HG03108 (cell line): ENCODE data around the gene GPC6.
"Not testable (repeated sequence)": the region's sequence is repeated elsewhere in the genome, so short reads cannot be mapped to it uniquely, and the experiment has no call there.

Experiments
- ATAC-seq: cut with Tn5 transposase; IDR thresholded peaks from one replicate; pipeline ENCODE4 v1.9.1; 2021; ENCODE audit warnings: moderate library complexity; ENCODE audit not compliant: unreplicated experiment

Gene GPC6

DNA sequence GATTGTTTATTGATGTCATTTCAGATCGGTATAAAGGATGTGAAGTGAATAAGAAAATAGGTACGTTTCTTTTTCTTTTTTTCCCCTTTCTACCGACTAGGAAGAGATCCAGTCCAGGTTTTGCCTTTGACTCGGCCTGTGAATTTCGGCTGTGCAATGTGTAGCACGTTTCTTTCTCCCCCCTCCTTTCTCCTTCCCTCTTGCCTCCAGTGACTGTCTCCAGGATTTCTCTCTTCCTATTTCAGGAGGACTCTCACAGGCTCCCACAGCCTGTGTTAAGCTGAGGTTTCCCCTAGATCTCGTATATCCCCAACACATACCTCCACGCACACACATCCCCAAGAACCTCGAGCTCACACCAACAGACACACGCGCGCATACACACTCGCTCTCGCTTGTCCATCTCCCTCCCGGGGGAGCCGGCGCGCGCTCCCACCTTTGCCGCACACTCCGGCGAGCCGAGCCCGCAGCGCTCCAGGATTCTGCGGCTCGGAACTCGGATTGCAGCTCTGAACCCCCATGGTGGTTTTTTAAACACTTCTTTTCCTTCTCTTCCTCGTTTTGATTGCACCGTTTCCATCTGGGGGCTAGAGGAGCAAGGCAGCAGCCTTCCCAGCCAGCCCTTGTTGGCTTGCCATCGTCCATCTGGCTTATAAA is at the start of gene GPC6:
GPC6 (plus strand) TSS at position 185 of the 657 bp plus-strand sequence.
- no peak for ATAC-seq

DNA sequence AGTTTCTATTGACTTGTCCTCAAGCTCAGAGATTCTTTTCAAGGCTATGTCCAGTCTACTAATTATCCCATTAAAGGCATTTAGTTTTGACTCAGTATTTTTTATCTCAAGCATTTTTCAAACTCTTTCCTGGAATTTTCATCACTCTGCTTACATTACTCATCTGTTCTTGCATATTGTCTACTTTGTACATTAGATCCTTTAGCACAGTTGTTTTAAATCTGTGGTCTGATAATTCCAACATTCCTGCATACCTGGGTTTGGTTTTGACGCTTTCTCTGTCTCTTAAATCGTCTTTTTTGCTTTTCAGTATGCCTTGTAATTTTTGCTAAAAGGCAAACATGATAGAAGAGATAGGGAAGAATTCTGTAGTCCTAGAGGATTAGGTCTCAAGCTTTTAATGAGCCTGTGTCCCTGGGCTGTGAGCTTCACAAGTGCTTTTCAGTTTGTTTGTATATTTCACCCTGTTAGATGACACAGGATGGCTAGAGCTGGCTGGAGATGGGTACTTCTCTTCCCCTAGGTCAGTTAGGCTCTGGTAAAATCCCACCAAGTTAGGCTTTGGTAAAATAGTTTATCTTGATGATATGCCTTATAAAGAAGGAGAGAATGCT is 46.1 kb upstream of the GPC6 start:
- no peak for ATAC-seq

DNA sequence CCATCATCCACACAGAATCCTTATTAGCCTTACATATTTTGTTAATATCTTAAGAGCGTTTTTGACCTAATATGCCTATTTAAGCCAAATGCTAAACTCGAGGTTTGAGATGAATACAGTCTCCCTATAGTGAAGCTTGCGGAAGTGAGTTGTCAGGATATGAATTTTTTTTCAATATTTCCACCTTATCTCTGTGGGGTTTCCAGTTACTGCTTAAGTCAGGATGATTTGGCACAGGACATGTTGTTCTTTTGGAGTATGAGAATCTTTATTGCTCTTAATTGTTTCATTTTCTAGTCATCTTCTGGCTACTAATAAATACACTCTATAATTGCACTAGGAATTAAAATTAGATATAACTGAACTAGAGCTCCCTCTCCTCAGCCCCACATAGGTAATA is 44.2 kb upstream of the GPC6 start:
- no peak for ATAC-seq

DNA sequence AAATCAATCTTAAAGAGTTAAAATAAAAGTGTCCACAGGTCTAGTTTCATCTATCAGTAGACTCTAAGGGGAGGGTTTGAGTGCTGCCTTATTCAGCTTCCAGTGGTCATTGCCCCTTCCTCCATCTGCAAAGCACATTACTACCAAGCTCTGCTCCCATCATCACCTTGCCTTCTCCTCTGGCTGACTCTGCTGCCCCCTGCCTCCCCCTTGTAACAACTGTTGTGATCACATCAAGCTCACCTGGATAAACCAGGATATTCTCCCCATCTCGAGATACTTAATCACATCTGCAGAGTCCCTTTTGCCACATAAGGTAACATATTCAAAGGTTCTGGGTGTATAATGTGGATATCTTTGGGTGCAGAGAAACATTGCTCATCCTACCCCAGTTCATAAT is 43.3 kb upstream of the GPC6 start:
- no peak for ATAC-seq

DNA sequence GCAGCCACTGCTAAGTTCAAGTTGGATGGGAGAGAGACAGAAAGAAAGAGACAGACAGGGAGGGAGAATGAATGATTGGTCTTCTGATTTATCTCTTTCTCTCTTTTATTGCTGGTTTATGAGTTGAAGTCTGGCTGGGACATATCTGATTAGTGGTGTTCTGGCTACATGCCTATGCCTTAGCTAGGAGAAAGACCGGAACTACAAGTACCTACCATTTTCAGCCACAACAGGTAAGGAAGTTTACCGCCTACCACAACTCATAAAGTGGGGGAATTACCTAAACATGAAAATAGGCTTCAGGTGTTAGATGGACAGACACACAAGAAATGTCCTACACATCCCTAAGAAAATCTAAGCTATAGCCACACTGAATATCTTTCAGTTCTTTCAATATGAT is 36.6 kb upstream of the GPC6 start:
- no peak for ATAC-seq

DNA sequence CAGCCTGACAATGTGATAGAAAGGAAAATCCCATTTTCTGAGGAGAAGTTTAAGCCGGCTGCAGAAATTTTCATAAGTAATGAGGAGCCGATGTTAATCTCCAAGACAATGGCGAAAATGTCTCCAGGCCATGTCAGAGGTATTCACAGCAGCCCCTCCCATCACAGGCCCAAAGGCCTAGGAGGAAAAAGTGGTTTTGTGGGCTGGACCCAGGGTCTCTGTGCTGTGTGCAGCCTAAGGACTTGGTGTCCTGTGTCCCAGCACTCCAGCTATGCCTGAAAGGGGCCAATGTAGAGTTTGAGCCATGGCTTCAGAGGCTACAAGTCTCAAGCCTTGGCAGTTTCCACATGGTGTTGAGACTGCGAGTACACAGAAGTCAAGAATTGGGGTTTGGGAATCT is 32.9 kb upstream of the GPC6 start:
- no peak for ATAC-seq

DNA sequence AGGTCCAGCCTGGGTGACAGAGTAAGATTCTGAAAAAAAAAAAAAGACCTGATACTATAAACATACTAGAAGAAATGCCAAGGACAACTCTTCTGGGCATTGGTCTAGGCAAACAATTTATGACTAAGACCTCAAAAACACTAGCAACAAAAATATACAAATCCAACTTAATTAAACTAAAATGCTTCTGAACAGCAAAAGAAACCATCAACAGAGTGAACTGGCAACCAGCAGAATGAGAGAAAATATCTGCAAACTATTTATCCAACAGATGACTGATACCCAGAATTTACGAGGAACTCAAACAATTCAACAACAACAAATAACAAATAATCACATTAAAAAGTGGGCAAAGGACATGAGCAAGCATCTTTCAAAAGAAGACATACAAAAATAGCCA is 26.8 kb upstream of the GPC6 start:
- no peak for ATAC-seq

DNA sequence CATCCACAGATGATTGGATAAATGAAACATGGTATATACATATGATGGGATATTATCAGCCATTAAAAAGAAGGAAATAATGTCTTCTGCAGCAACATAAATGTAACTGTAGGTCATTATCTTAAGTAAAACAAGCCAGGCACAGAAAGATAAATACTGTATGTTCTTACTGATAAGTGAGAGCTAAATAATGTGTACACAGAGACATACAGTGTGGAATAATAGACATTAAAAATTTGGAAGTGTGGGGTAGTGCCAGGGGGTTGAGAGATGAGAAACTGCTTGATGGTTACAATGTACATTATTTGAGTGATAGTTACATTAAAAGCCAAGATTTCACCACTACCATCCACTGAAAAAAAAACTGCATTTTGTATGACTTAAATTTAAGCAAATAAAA is 26.0 kb upstream of the GPC6 start:
- no peak for ATAC-seq

DNA sequence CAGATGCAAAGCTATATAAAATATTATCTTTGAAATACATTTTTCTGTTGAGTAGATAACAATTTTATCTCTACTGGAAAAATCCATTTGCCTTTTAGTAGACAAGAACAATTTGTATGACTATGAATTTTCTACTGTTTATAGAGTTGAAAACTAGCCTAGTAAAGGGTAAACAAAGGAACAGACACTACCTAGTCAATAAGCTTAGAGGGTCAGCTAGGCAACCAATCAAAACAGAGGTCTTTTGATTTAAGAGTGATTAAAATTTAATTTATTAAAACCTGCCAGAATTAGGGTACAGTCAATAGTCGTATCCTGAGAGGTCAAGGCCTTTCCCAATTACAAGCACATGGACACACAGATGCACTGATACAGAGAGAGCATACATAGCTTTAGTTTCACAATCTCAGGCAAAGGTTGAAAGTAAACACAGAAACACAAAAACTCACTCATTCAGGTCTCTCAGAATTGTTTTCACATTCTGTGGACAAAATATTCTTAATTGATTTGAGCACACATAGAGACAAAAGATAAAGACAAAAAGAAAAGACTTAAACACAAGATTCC is 24.5 kb upstream of the GPC6 start:
- no peak for ATAC-seq

DNA sequence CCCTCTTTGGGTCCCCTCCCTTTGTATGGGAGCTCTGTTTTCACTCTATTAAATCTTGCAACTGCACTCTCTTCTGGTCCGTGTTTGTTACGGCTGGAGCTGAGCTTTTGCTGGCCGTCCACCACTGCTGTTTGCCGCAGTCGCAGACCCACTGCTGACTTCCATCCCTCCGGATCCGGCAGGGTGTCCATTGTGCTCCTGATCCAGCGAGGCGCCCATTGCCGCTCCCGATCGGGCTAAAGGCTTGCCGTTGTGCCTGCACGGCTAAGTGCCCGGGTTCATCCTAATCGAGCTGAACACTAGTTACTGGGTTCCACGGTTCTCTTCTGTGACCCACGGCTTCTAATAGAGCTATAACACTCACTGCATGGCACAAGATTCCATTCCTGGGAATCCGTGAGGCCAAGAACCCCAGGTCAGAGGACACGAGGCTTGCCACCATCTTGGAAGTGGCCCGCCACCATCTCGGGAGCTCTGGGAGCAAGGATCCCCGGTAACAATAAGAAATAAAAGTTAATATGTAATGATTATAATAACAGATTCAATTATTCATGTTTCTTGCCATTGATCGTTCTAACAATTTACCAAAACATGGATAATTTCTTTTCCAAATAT is 19.7 kb upstream of the GPC6 start:
- ATAC-seq, result not testable (repeated sequence)

DNA sequence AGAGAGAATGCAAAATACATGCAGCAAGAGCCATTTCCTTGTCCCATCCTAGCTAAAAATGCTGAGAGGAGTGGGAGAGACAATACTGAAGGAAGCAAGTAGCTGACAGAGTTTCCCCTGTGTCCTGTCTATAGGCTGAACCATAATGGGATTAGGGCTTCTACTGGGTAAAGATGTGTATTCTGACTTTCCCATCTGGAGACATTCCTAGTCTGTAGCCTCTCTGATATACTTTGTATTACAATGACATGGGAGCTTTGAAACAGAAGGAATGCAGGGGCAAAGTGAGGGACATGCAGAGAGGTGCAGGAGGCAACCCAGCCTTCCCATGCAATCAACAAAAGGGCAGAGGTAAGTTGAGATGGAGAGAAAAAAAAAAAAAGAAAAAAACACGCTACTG is 10.5 kb upstream of the GPC6 start:
- ATAC-seq, result no peak

DNA sequence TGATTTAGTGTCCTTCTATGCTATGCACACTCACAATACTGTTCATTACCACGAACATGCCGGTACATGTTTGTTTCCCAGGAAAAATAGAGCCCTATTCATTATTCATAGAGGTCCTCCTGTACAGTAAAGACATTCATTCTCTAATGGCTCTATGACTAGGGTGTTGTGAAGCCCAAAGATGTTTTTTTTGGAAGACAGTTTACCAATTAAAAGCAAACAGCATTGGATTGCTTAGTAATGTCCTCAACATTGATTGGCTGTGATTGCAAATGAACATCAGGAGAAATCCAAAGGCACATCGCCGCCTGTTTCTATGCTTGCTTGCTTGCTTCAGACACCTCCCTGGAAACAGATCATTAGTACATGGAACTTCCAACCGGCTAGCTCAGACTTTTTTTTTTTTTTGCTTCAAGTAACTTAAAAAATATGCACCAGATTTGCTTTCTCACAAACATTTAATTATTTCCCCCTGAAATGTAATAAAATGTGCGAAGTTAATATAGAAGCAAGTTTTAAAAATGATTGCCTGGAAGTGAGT is 8.8 kb upstream of the GPC6 start:
- no peak for ATAC-seq

DNA sequence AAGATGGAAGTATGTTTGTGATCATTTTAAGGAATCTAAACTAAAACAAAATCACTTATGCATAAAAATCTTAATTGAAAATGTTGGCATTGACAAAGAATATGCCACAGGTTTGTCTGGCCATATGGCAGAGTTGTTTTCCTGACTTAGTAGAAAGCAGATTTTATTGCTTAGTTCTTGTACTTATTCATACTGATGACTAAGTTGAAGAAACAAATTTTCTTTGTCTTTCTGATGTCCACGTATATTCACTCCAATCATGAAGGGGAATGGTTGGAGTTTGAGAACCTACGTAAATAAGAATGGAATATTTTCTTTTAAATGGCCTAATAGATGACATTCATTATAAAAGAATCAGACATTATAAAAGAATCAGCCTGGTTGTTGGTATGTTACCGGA is 8.0 kb upstream of the GPC6 start:
- no peak for ATAC-seq

DNA sequence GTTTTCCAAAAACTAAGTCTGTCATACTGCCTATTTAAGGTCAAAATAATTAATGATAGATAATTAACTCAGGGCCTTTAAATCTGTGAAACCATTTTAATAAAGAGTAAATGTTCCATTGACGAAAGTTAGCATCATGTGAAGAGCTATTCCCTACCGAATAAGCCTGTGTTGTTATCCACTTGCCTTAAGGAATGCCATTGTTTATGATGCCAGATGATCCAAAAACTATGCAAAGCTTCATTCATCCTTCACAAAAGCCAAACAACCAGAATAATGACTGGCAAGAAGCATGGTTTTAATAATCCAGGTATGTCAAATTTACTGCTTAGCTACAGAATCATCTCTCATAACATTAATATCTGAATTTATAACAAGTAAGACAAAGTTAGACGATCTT is 6.5 kb upstream of the GPC6 start:
- ATAC-seq, result no peak

DNA sequence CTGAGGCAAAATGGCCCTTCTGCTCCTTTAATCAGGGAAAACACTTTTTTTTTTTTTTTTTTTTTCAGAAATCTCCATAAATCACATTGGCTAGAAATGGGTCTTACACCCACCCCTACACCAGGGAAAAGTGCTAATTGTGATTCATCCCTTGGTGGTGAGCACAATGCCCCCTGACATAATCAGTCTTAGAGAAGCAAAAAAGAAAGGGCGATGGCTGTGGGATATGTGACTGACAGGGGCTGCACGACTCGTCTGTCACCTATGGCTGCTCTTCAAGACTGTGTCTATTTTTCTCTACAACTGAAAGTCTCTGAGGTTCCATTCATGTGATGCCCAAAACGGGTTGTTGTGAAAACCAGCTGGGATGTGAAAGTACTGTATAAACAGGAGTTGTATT is 3.6 kb upstream of the GPC6 start:
- ATAC-seq, result no peak

DNA sequence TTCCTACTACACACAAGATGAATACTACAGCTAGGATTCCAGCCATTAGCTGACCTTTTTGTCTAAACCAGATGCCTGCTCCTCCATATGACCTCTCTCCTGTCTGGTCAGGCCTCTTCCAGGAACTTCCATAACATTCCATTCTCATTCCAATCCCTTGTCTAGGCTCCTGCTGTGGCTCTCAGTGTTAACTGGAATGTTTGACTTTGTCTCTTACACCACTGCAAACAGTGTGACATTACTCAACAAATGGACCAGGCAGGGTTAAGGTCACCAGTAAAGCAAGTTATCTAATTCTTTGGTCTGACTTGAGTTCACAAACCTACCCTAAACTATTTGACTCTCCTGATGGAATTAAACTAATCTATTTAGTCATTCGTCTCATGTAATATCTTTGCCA is 2.1 kb upstream of the GPC6 start:
- no peak for ATAC-seq

DNA sequence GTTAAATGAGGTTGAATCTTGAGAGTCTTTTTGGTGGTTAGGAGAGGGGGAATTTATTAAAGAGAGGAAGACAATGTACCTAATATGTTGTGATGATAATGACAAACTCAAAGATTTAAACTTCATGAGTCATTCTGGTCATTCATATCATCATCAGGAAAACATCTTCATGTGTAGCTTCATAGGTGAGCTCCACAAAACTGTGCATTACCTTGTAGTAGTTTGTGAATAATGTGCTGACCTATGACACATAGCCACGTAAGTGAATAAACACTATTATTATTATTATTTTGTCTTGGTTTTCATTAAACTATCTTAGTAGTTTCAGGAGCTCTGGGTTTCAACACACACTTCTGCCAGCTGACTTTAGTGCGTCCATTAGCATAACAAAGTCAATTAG is 997 bp upstream of the GPC6 start:
- ATAC-seq, result no peak

DNA sequence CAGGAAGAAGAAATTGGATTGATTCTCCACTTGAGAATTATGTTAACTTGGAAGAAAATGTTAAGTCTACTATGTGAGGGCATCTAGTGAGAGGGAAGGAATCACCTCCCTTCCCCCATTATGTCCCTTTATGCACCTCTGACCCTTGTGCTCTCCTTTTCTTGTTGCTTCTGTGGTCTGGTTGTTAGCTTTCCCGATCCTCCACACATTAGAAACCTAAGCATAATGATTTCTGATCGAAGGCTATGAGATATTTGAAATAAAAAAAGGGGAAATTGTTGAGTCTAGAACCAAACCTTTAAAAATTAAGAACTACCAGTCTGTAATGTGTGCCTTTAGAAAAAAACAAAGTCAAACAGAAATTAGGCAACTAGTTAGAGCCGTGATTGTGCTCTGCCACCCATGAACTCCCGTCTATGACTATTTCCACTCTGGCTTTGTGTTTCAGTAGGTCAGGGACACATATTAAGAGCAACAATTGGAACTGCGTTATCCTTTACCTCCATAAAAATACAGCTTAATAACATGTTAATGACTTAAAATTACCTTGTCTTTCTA is 463 bp upstream of the GPC6 start:
- ATAC-seq, result no peak

DNA sequence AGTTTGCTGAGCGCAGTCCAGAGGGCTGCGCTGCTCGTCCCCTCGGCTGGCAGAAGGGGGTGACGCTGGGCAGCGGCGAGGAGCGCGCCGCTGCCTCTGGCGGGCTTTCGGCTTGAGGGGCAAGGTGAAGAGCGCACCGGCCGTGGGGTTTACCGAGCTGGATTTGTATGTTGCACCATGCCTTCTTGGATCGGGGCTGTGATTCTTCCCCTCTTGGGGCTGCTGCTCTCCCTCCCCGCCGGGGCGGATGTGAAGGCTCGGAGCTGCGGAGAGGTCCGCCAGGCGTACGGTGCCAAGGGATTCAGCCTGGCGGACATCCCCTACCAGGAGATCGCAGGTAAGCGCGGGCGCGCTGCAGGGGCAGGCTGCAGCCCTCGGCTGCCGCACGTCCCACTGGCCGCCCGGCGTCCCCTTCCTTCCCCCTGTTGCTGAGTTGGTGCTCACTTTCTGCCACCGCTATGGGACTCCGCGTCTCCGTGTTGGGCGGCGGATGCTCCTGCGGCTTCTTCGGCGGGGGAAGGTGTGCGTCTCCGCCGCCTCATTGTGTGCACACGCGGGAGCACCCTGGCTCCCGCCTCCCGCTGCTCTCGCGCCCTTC is 772 bp downstream of the GPC6 start:
- ATAC-seq, result no peak

DNA sequence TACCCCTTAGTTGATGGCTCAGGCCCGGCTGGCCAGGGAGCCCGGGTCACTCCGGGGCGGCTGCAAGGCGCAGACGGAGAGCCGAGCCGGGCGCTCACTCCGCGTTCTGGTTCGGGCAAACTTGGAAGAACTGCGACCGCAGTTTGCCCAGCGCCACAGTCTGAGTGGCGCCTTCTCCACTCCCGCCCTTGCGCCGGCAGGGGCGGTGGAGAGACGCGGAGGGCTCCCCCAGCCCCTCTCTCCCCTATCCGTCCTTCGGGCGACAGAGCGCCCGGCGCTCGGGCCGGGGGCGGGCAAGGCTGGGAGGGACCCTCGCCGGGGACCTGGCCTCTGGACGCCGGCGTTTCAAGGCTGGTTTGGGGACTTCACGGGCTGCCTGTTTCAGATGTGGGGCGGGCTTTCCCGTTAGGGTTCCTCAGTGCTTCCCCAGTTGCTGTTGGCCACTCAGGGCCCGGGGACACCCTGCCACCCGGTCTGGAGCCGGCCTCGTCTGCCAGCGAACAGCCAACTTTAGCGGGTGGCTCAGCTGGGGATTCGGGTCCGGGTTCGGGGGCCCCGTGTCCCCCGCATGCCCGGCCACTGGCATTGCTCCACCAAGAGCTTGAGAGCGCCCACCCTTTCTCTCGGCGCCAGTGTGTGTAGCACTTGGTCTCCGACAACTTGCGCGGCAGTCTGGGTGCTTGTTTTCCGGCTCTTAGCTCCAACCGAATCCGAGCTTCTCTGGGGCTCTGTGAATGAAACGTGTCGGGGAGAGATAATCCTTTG is 1.5 kb downstream of the GPC6 start:
- ATAC-seq, result no peak

DNA sequence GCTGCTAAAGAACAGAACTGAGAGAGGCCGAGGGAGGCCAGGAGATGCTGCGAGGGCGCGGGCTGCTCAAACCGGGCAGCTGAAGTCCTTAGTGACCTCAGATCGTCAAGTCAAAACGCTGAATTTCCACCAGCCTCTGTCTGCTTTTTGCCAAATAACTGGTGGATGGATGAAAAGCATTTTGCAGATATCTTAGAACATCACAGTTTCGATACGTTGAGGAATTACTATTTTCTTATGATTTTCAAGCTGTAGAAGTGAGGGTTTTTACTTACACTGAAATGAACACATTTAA is 2.0 kb downstream of the GPC6 start:
- no peak for ATAC-seq
